EH (cell line): ENCODE results near the gene NAV2.
"Not testable (repeated sequence)": the region's sequence is repeated elsewhere in the genome, so short reads cannot be mapped to it uniquely, and the experiment has no call there.

Experiments
- DNase-seq: peaks from one replicate; pipeline ENCODE4 v3.0.0-alpha.2; 2015; ENCODE audit warnings: low read depth

The NAV2 gene

DNA sequence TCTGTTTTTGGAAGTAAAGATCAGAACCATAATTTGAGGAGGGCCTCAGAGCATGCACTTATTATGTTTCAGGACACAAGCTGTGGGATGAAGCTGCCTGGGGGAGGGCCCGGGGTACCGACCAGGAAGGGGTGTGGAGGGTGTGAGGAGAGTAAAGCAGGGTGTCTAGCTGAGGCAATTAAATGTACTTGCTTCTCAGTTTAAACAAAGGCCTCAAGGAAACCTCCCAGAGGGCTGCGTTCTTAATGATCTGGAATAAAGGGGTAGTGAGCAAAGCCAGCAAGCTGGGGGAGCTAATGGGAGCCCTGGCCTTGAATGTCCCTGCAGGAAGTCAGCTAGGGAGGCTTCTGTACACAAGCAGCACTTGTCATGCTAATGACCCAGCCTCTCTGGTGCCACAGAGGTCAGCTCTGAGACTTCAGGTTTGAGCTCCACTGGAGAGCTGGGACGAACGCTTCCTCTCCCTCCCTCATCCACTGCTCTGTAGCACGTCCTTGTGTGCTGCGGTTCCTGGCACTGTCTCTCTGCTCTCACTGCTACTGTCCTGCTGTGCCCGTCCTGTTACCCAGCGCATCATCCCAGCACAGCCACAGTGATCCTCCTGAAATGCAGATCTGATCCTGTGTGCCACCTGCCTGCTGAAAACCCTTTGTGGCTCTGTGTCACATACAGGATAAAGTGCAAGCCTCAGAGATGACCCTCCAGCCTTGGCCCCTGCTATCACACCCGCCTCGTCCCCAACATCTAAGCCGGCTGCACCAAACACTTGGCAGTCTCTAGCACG lies 287.9 kb downstream of the NAV2 start:
- no peak for DNase-seq

DNA sequence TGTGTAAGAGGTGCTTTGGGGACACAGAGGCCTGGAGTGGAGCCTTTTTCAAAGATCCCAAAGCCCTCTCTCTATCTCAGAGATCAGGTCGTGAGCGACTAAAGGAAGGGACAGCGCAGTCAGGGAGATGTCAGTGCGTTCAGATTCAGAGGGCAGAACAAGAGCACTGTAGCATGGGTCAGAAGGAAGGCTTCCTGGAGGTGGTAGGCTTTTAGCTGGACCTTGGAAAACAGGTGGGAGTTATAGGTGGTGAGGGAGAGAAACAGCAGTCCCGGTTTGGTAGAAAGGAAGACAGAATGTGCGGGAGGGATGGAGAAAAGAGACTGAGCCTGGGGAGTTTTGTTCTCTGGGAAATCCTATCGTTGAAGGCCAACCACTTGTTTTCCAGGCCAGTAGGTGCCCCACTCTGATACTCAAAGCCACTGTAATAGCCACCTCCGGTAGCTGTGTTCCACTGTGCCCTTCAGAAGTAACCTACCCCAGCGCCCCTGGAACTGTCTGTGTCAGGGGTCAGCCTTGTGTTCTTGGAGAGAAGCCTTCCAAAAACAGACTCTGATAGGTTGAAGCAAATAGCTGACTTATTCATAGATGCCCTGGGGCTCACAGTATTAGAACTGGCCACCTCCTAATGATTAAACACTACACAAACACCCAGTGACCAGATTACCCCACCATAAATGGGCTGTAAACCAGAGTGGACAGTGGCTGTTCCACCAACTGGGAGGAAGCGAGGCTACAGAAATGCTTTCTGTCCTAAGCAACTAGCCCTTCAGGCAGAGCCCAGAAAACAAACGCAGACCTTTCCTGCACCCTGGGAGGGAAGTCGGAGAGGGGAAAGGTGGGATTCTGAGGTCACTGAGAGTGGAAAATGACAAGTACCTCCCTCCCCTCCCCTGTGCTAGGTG lies 289.9 kb downstream of the NAV2 start:
- peak; percentile 50 for DNase-seq

DNA sequence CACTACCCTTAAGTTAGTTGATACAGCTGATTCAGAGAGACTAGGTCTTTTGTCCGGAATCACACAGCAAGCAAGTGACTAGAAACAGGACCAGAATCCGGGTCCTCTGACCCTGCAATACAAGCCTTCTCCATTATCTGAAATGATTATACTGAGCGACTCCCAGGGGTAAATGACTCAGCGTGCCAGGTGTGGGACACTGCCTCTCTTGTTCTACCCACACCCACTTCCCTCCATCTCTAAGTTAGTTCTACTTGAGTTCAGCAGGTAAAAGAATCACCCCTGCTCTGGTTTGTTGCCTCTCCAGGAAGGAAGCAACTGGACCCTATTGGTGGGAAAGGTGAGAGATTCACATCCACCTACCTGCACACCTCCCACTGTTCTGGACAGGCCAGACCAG lies 290.7 kb downstream of the NAV2 start:
- DNase-seq: no peak

DNA sequence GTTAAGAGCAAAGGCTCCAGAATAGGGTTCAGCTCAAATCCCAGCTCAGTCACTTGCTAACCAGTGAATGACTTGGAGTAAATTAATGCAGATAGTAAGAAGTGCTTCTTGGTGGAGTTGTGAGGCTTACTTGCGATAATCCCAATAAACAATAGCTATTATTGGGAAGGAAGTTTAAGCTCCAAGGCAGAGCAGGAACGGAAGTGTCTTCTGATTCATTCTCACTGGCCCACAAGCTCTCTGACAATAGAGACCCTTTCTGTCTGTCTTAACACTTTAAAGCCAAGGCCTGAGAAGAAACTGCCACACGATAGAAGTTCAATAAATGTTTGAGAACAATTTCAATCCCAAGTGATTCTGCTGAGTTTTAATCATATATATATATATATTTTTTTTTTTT lies 292.2 kb downstream of the NAV2 start:
- DNase-seq: no peak

DNA sequence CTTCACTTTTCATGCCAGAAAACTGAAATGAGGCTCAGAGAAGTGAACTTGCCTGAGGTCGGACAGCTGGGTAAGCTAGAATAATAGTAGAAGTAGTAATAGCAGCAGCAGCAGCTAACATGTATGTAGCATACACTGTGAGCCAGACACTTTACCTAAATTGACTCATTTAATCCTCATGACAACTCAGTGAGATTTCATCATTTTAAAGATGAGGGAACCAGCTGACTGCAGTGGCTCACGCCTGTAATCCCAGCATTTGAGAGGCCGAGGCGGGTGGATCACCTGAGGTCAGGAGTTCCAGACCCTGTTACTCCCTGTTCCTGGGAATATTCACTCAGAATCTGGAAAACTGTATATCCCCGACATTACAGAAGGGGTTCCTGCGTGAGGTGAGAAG lies 293.1 kb downstream of the NAV2 start:
- no peak for DNase-seq

DNA sequence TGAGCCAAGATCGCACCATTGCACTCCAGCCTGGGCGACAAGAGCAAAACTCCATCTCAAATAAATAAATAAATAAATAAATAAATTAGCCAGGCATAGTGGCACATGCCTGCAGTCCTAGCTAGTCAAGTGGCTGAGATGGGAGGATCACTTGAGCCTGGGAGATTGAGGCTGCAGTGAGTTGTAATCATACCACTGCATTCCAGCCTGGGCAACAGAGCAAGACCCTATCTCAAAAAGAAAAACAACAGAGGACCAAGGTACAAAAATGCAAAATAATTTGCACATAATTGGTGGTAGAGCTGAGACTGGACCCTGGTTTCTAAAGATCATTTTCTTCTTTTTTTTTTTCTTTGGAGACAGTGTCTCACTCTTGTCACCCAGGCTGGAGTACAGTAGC lies 294.0 kb downstream of the NAV2 start:
- DNase-seq: not testable (repeated sequence)

DNA sequence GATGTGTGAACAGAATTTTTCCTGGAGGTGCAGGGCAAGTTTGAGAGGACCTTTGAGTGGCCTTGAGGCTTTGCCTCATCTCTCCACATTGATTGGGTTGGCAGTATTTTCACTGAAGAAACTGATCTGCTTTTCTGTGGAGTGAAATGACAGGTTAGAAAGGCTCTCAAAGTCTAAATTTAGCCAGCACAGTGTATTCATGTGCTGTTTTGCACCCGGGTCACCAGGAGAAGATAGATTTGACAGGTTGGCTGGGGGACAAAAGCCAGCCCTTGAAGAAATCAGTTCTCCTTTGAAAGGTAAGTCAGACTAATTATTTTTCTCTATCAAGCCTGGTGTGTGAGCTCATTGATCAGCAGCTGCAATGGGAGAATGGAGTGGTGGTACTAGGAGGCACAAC lies 294.7 kb downstream of the NAV2 start:
- DNase-seq: no peak

DNA sequence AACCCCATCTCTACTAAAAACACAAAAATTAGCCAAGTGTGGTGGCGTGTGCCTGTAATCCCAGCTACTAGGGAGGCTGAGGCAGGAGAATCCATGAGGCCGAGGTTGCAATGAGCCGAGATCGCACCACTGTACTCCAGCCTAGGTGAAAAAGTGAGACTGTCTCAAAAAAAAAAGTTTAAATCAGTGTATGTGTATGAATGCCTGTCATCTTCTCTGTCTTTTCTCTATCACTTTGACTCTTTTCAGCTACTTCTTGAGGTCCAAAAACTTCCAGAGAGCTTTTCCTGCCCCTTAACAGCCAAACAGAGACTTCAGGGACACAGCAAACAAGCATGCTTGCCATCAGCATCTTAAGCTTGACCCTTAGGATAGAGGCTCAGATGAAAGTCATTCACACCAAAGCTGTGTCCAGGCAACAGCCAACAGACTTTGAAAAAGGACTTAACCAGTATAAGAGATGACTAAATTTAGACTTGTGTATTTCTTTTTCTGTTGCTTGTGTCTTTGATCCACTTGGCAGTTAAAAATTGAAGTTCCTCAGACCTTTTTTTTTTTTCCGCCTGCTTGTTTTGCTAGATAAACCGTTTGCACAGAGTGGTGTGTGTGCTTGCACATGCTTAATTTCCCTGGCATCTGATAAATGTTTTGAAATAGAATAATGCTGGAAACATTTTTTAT lies 295.7 kb downstream of the NAV2 start:
- no peak for DNase-seq

DNA sequence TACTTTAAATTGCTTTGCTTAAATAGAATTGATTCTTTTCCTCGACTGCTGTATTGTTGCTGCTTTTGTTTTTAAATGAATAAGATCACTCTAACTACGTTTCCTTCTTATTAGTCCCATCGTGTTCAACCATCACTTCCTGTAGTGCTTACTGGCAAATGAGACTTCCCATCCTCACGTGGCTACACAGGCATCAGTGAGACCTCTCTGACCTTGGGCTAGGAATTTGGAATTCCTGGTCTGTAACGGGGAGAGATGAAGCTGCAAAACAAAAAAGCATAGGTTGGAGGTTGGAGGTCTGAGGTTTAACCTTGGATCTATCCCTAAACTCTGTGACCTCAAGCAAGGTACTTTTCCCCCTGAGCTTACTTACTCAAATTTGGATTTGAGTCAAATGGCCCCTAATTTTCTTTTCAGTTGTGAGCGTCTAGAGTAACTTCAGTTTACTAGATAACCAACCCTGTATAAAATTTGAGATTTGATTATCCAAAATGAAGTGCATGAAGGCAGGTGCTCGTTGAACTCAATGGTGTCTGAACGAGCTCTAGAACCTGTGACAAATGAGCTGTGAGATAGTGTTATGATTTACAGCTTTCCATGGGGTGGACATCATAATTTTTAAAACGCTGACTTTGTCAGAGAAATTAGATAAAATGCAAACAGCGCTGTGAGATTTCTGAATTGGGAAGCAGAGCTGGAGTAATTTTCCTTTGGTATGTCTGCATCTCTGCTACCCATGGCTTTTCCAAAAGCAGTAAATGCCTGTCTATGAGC lies 296.4 kb downstream of the NAV2 start:
- no peak for DNase-seq

DNA sequence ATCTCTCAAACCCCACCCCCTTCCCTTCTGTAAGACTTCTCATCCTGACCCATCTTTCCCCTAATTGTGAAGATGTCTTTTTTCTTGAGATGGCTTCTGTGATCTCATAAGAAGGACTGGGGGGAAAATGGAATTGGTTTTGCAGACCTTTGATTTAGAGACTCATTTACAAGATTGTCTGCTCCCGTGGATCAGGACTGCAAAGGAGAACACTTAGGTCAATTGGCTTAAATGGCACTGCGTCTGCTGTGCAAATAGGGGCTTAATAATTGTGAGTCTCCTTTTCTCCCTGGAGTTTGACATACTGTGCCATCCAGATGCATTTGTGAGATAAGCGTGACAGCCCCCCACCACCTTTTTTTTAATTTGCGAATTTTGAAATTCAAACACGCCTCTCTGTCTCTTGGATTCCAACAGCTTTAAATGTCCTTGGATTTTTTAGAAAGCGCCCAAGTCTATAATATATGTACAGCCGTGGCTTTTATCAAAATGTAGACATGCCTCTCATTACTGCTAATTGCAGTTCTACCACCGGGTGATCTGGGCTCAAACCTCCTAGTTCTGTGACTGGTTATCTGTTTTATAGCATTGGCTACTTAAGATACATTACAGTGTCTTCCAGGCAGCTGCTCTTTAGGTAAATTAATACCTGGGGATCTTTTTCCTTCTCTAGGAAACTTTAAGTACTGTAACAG lies 297.7 kb downstream of the NAV2 start:
- no peak for DNase-seq

DNA sequence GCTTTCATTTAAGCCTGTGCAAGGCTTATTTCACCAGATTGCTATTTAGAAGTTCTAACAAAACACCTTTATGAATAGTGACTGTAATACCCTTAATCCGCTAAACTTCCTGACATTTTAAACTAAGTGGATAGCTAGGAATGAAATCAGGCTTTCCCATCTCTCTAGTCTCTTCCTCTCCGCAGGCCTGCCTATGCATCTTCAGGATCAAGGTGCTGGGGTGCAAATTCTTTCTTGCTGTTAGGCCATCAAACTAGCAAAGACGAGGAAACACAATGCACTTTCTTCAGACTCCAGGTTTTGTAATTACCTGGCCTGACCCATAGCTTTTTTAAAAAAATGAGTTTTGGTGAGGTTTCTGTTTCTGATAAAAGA lies 298.2 kb downstream of the NAV2 start:
- no peak for DNase-seq

DNA sequence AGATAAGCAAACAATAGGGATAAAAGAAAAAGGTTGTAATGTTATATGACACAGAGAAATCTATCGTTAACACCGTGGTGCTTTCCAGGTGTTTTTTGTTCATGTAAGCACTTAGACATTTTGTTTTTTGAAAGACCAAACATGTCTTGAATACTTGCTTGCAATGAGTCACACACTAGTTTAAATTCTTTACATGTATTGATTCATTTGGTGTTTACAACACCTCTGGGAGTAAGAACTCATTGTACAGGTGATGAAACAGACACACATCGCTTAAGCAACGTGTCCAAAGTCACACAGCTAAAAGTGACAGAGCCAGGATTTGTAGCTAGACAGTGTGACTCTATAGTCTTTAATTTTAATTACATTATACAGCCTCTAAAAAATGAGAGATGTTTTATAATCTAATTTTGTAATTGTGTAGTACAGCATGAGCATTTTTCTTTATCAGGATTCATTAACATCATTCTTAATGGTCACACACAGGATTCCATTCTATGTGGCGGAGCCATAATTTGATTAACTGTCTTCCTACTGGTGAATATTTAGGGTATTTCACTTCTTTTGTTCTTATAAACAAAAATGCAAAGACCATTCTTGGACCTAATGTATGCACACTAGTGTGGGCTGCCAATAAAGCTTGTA lies 298.8 kb downstream of the NAV2 start:
- no peak for DNase-seq

DNA sequence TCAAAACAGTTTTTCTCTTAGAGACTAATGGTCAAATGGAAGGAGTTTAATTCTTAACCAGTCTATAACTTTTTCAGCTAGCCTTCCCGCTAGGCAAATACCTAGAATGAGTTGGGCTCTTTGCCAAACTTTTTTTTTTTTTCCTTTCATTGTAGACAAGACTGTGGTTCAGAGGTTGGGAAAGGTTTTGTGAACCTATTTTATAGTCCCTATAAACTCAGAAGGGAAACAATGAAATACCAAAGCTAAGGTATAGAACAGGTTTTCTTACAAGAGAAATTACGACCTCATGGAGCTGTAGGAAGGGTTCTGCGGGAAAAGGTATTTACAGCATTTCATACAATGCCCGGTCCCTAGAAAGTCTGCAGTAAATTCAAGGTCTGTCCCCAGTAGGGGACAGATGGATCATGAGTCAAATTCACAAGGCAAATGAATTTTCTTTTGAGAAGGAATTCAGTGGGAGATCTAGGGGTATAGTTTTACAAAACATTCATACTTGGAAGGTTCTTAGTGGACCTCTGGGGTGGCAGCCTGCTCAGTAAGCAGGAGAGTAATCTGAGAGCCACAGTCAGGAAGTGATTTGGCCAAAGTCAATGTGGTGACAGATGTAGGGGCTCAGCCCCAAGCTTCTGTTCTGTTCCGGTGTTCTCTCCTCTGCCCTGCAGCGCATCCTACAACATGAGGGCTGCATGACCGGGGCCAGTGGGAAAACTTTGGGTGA lies 300.9 kb downstream of the NAV2 start:
- DNase-seq: no peak

DNA sequence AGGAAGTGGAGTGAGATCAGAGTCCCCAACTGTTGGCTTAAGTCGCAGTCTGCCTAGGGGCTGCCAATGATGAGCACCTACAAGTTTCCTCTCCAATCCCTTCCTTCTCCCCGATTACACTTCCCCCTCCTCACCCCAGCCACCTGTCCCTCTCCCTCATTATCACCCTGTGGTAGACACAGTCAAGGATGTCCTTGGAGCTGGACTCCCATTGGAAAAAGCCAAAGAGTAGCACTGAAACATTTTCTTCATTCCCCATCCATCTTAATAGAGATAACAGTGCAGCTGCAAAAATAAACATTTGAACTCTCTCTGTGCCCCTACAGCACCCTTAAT lies 301.4 kb downstream of the NAV2 start:
- no peak for DNase-seq

DNA sequence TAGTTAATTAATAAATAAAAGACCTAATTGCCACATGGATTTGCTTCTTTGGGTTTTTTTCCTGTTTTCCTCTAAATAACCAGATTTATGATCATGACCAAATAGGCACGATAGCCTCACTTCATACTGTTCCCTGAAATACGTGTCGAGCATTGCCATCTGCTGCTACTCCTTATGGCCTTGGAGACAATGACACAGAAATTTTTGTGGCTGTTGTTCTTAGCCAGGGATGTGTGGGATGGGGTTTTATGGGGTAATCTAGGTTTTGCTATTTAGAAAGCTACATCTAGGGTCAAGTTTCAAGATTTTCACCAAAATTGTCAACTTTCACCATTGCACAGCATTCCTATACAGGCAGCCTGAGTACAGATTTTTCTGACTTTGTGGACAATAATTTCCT lies 302.5 kb downstream of the NAV2 start:
- peak; percentile 54 for DNase-seq

DNA sequence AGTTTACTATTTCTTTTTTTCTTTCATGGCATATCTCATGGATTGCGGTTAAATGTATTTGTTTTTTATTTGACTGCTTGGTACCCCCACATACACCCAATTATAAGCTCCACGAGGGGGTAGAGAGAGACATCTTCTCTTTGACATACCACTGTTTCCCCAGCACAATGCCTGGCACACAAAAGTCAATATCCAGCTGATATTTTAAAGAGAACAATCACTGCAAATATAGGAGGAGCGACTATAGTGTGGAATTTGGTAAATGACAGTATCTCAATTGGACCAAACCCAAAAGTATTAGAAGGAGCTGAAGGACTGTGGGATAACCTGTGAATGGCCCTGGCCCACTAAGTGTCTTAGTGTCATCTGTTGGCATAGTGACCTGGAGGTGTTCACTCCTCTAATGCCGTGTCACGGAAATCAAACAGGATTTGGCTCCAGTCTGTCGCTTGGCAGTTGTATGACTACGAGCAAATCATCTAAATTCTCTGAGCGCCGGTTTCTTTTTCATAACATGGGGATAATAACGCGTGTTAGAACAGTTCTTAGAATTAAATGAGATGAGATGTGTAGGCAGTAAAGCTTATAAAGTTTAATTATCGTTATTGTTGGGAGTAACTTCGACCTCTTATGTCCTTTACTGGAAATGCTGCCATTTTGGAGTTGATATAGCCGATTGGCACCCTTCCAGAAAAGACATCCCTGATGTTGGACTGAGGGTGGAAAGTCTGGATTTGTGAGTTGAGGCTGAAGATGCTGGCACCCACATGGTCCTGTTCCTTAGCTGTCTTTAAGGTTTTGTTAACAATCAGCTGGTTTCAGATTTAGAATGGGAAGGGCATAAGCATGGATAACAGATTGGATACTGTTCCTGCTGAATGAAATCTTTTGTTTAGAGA lies 303.1 kb downstream of the NAV2 start:
- no peak for DNase-seq

DNA sequence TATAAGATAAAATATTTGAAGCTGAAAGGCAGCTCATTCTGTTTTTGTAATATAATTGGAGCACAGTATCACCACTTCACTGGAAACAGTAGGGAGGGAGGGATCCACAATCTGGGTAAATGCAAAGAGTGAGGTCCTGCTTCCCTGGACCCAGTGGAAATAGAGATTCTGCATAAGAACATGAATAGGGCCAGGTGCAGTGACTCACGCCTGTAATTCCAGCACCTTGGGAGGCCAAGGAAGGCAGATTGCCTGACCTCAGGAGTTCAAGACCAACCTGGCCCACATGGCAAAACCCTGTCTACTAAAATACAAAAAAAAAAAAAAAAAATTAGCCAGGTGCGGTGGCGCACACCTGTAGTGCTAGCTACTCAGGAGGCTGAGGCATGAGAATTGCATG lies 303.9 kb downstream of the NAV2 start:
- DNase-seq: no peak

DNA sequence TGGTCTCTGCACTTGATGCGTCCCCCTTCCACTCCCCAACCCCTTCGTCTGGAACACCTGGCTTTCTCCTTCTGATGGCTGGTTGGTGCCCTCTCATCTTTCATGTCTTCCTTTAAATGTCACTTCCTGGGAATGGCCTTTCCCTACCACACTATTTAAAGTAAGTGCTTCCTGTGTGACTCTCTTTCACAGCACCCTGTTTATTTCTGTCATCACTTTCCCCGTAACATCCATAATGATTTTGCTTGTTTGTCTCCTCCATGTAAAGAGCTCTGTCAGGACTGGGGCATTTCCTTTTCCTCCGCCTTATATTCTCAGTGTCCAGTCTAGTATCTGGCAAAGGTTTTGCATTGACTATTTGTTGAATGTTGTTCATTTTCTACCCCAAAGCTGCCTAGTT lies 304.7 kb downstream of the NAV2 start:
- DNase-seq: peak; percentile 23

DNA sequence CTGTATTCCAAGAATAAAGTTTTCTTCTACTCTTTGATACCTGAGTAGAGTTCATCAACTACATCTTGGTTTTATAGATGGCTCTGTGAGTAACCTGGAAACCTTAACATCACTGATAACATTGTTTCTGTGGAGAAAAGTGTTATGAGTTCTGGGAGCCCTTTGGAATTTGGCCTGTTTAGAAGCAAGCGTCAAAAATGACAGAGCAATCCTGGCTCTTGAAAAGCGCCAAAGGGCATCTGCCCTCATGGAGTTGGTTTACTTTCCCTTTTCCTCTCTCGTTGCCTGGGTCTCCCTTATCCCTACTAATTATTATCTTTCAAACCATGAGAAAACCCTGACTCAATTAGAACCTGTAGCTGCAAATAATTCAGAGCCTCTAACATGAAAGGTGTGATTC lies 307.6 kb downstream of the NAV2 start:
- no peak for DNase-seq
